HepG2 (cell line): Measurements from ENCODE around the gene CASS4. TPM values are rescaled to one million over a fixed set of nuclear protein-coding genes. Genes with fewer than 3 reads are reported as not detected.
A peak's percentile ranks its signal among the peaks of the same experiment; 100 is the strongest.

Source experiments
- ADNP ChIP-seq: sonication (generic); formaldehyde crosslinking; IDR thresholded peaks from 2 replicates; pipeline ENCODE4 v1.4.0; 2020; ENCODE audit warnings: missing genetic modification reagents
- AKAP8 ChIP-seq: sonication (generic); formaldehyde crosslinking; IDR thresholded peaks from 2 replicates; pipeline ENCODE4 v1.5.1; 2020; ENCODE audit warnings: mild to moderate bottlenecking, missing genetic modification reagents
- E2F2 ChIP-seq: sonication (generic); formaldehyde crosslinking; IDR thresholded peaks from 2 replicates; pipeline ENCODE4 v1.4.0; 2020; ENCODE audit warnings: missing genetic modification reagents, borderline replicate concordance
- ELF4 ChIP-seq: sonication (generic); formaldehyde crosslinking; IDR thresholded peaks from 2 replicates; pipeline ENCODE4 v1.5.0; 2020; ENCODE audit warnings: missing genetic modification reagents, mild to moderate bottlenecking, moderate library complexity, borderline replicate concordance
- EP300 ChIP-seq, 3 experiments: sonication (generic) in 1 of 3; formaldehyde crosslinking in 1 of 3; IDR thresholded peaks; 2 replicates each; pipeline versions ENCODE4 v1.5.1 to v1.6.1; 2011 to 2020; ENCODE audit warnings: low read depth in 2 of 3, low read length in 2 of 3, borderline replicate concordance in 1 of 3, improper control_type of control experiment in 1 of 3, mild to moderate bottlenecking in 1 of 3, missing genetic modification reagents in 1 of 3, moderate library complexity in 1 of 3
- FOXP1 ChIP-seq, 2 experiments: fragments of 450-650 bp in 1 of 2; IDR thresholded peaks; 2 replicates each; pipeline ENCODE4 v1.6.1; 2017 to 2018; ENCODE audit warnings: antibody characterized with exemption in 1 of 2
- JUN ChIP-seq: sonication (generic); formaldehyde crosslinking; IDR thresholded peaks from 2 replicates; pipeline ENCODE4 v1.4.0; 2020; ENCODE audit warnings: mild to moderate bottlenecking, missing genetic modification reagents
- MATR3 ChIP-seq: sonication (generic); formaldehyde crosslinking; IDR thresholded peaks from 2 replicates; pipeline ENCODE4 v1.4.0; 2020; ENCODE audit warnings: missing genetic modification reagents
- MED8 ChIP-seq: sonication (generic); formaldehyde crosslinking; IDR thresholded peaks from 2 replicates; pipeline ENCODE4 v1.8.1; 2023; ENCODE audit warnings: mild to moderate bottlenecking, missing genetic modification reagents; ENCODE audit not compliant: insufficient replicate concordance
- NFYC ChIP-seq: IDR thresholded peaks from 2 replicates; pipeline ENCODE4 v1.6.1; 2016; ENCODE audit warnings: missing genetic modification reagents, missing compliant biosample characterization
- NR0B2 ChIP-seq: sonication (generic); formaldehyde crosslinking; IDR thresholded peaks from 2 replicates; pipeline ENCODE4 v1.4.0; 2020; ENCODE audit warnings: mild to moderate bottlenecking, missing genetic modification reagents
- RAD21 ChIP-seq: fragments of 450-650 bp; formaldehyde crosslinking; IDR thresholded peaks from 2 replicates; pipeline ENCODE4 v1.5.0; 2020; ENCODE audit warnings: mild to moderate bottlenecking
- SIX4 ChIP-seq: sonication (generic); formaldehyde crosslinking; IDR thresholded peaks from 2 replicates; pipeline ENCODE4 v1.4.0; 2020; ENCODE audit warnings: missing genetic modification reagents
- SP1 ChIP-seq, 2 experiments: fragments of 450-650 bp in 1 of 2; sonication (generic) in 1 of 2; formaldehyde crosslinking in 1 of 2; IDR thresholded peaks; 2 replicates each; pipeline versions ENCODE4 v1.4.0 to v1.6.1; 2016 to 2020; ENCODE audit warnings: missing genetic modification reagents in 1 of 2
- TBP ChIP-seq: sonication (generic); formaldehyde crosslinking; IDR thresholded peaks from 2 replicates; pipeline ENCODE4 v1.5.0; 2020; ENCODE audit warnings: missing genetic modification reagents
- TRIM24 ChIP-seq: sonication (generic); formaldehyde crosslinking; IDR thresholded peaks from 2 replicates; pipeline ENCODE4 v1.8.0; 2022; ENCODE audit warnings: mild to moderate bottlenecking, missing genetic modification reagents
- ZBTB38 ChIP-seq: sonication (generic); formaldehyde crosslinking; IDR thresholded peaks from 2 replicates; pipeline ENCODE4 v1.5.1; 2020; ENCODE audit warnings: mild to moderate bottlenecking, missing genetic modification reagents
- ZNF232 ChIP-seq: sonication (generic); formaldehyde crosslinking; IDR thresholded peaks from 2 replicates; pipeline ENCODE4 v1.4.0; 2020; ENCODE audit warnings: missing genetic modification reagents, borderline replicate concordance
- ZNF34 ChIP-seq: sonication (generic); formaldehyde crosslinking; IDR thresholded peaks from 2 replicates; pipeline ENCODE4 v1.4.0; 2020; ENCODE audit warnings: mild to moderate bottlenecking, missing genetic modification reagents, borderline replicate concordance
- ZNF350 ChIP-seq: sonication (generic); formaldehyde crosslinking; IDR thresholded peaks from 2 replicates; pipeline ENCODE4 v1.4.0; 2020; ENCODE audit warnings: mild to moderate bottlenecking, low read depth, missing genetic modification reagents, borderline replicate concordance
- ZNF432 ChIP-seq: sonication (generic); formaldehyde crosslinking; IDR thresholded peaks from 2 replicates; pipeline ENCODE4 v1.5.0; 2020; ENCODE audit warnings: missing genetic modification reagents, mild to moderate bottlenecking, borderline replicate concordance
- ZNF546 ChIP-seq: sonication (generic); formaldehyde crosslinking; conservative IDR thresholded peaks from 2 replicates; pipeline ENCODE4 v1.8.1; 2023; ENCODE audit warnings: mild to moderate bottlenecking, missing genetic modification reagents
- ZNF547 ChIP-seq: sonication (generic); formaldehyde crosslinking; IDR thresholded peaks from 2 replicates; pipeline ENCODE4 v1.5.1; 2020; ENCODE audit warnings: mild to moderate bottlenecking, missing genetic modification reagents
- ZNF703 ChIP-seq: sonication (generic); formaldehyde crosslinking; IDR thresholded peaks from 2 replicates; pipeline ENCODE4 v1.5.1; 2020; ENCODE audit warnings: missing genetic modification reagents, mild to moderate bottlenecking, moderate library complexity, borderline replicate concordance
- ZNF772 ChIP-seq: sonication (generic); formaldehyde crosslinking; IDR thresholded peaks from 2 replicates; pipeline ENCODE4 v1.5.0; 2020; ENCODE audit warnings: mild to moderate bottlenecking, missing genetic modification reagents
- ZNF775 ChIP-seq: sonication (generic); formaldehyde crosslinking; IDR thresholded peaks from 2 replicates; pipeline ENCODE4 v1.4.0; 2020; ENCODE audit warnings: missing genetic modification reagents, mild to moderate bottlenecking, moderate library complexity, borderline replicate concordance
- polyA plus RNA-seq, 8 experiments: library from polyadenylated mRNA; depleted of rRNA in 3 of 8; stranded (reverse) in 7 of 8; unstranded in 1 of 8; fragments of >200 nt; fragmentation: Illumina TruSeq in 4 of 8; extraction: Trizol in 4 of 8; gene quantifications; 2 replicates each; pipeline versions ENCODE4 v1.2.1 to v1.2.3, GENCODE V29; 2011 to 2016; ENCODE audit warnings: low read depth in 4 of 8, missing spikeins in 1 of 8, mixed read lengths in 1 of 8; ENCODE audit not compliant: insufficient read depth in 1 of 8
- total RNA-seq, 5 experiments: library from RNA; depleted of rRNA; stranded (reverse); fragments of >200 nt; fragmentation: Illumina TruSeq; extraction: Trizol; gene quantifications; 2 replicates each; pipeline ENCODE4 v1.2.3, GENCODE V29; 2016; ENCODE audit warnings: low read depth in 1 of 5
- TF ChIP-seq, protein P1 (sequence below): sonication (generic); formaldehyde crosslinking; conservative IDR thresholded peaks from 2 replicates; pipeline ENCODE4 v1.8.0; 2022; ENCODE audit warnings: low read depth, missing genetic modification reagents

CASS4 gene
- total and polyA plus RNA-seq, 2 of the 13 experiments (the other 11 are each of a cell fraction or from before 2014, with no cell fraction given): 0.17 to 0.49 TPM

- peak; percentile 35; the same call in 1 of the 2 replicates for TF ChIP-seq RAD21 (CRISPR knock-in tag)
- peak; percentile 94 for TF ChIP-seq AKAP8 (CRISPR knock-in tag)
- TF ChIP-seq ZNF775: no peak
- peak; percentile 72 for TF ChIP-seq E2F2
- peak; percentile 82; the same call in 1 of the 2 replicates for TF ChIP-seq ZNF34 (CRISPR knock-in tag)
- TF ChIP-seq ZBTB38: peak; percentile 98
- TF ChIP-seq ZNF350 (CRISPR knock-in tag): peak; percentile 100
- TF ChIP-seq TBP (CRISPR knock-in tag): peak; percentile 98; the same call in 1 of the 2 replicates
- peak; percentile 45; the same call in 1 of the 2 replicates for TF ChIP-seq JUN
- TF ChIP-seq ZNF232: peak; percentile 49; the same call in 1 of the 2 replicates
- TF ChIP-seq SP1 (IDR thresholded peaks at IDR 0.05): no peak
- peak; percentile 100 for TF ChIP-seq SP1 (CRISPR knock-in tag; IDR thresholded peaks at IDR 0.05)
- peak; percentile 69; the same call in 1 of the 2 replicates for TF ChIP-seq NR0B2 (CRISPR knock-in tag)
- TF ChIP-seq ZNF546: peak; percentile 90
- TF ChIP-seq SIX4 (CRISPR knock-in tag): peak; percentile 84; the same call in 1 of the 2 replicates
- peak; percentile 98 for TF ChIP-seq ELF4 (CRISPR knock-in tag)
- TF ChIP-seq MATR3 (CRISPR knock-in tag): no peak
- TF ChIP-seq ZNF703 (CRISPR knock-in tag): no peak
- TF ChIP-seq ZNF432 (CRISPR knock-in tag): no peak
- TF ChIP-seq ZNF547 (CRISPR knock-in tag): peak; percentile 96
- no peak for TF ChIP-seq EP300 (IDR thresholded peaks at IDR 0.05; ENCODE audit: low read depth in 2 of 2, low read length in 2 of 2)
- no peak; the same call in 1 of the 2 replicates for TF ChIP-seq EP300 (CRISPR knock-in tag; IDR thresholded peaks at IDR 0.05; ENCODE audit: borderline replicate concordance)
- no peak for TF ChIP-seq FOXP1 (IDR thresholded peaks at IDR 0.05)
- peak; percentile 52; the same call in 1 of the 2 replicates for TF ChIP-seq FOXP1 (CRISPR knock-in tag; IDR thresholded peaks at IDR 0.05)
- TF ChIP-seq TRIM24 (CRISPR knock-in tag): no peak
- peak; percentile 98 for TF ChIP-seq ZNF772 (CRISPR knock-in tag)
- TF ChIP-seq MED8 (CRISPR knock-in tag): no peak
- no peak for TF ChIP-seq ADNP
- TF ChIP-seq, protein P1, sequence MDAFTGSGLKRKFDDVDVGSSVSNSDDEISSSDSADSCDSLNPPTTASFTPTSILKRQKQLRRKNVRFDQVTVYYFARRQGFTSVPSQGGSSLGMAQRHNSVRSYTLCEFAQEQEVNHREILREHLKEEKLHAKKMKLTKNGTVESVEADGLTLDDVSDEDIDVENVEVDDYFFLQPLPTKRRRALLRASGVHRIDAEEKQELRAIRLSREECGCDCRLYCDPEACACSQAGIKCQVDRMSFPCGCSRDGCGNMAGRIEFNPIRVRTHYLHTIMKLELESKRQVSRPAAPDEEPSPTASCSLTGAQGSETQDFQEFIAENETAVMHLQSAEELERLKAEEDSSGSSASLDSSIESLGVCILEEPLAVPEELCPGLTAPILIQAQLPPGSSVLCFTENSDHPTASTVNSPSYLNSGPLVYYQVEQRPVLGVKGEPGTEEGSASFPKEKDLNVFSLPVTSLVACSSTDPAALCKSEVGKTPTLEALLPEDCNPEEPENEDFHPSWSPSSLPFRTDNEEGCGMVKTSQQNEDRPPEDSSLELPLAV: 0 out of 2 replicates have a peak, but pooled peaks have one; percentile 91
- TF ChIP-seq NFYC: peak; percentile 69
These were observed 56.4 kb downstream of the CASS4 start, which contains the start of gene RTF2 (continued) for GRCh38 chr20:56468316-56469076.
